Neural cell (in vitro differentiated cells): ENCODE data around the gene PERCC1. TPM values are rescaled to one million over a fixed set of nuclear protein-coding genes. Genes with fewer than 3 reads are reported as not detected.

Source experiments
- H2AFZ ChIP-seq: fragments of 200-600, 300-800 bp; sonication (generic), shearing (Covaris generic); 2 replicates; pipeline ENCODE4 v1.6.0; 2014; ENCODE audit warnings: low read depth, mild to moderate bottlenecking, antibody characterized with exemption, low read length, moderate library complexity
- H3F3A ChIP-seq: fragments of 200-600 bp; shearing (Covaris generic); 2 replicates; pipeline ENCODE4 v1.6.1; 2016; ENCODE audit warnings: mild to moderate bottlenecking, moderate library complexity, mixed read lengths, antibody characterized with exemption, low read length; ENCODE audit not compliant: insufficient read depth, poor library complexity, severe bottlenecking
- H3K27ac ChIP-seq: fragments of 200-600, 300-800 bp; sonication (generic), shearing (Covaris generic); 2 replicates; pipeline ENCODE4 v1.5.1; 2014; ENCODE audit warnings: mild to moderate bottlenecking, low read length, moderate library complexity
- H3K27me3 ChIP-seq: fragments of 300-800, 200-600 bp; sonication (generic), shearing (Covaris generic); 2 replicates; pipeline ENCODE4 v1.6.0; 2014; ENCODE audit warnings: mild to moderate bottlenecking, low read depth, low read length, moderate library complexity; ENCODE audit not compliant: insufficient read depth
- H3K36me3 ChIP-seq: fragments of 300-800, 200-600 bp; sonication (generic), shearing (Covaris generic); 2 replicates; pipeline ENCODE4 v1.5.1; 2014; ENCODE audit warnings: mild to moderate bottlenecking, antibody characterized with exemption, low read length, moderate library complexity; ENCODE audit not compliant: insufficient read depth
- H3K4me2 ChIP-seq: fragments of 300-800, 200-600 bp; sonication (generic), shearing (Covaris generic); 2 replicates; pipeline ENCODE4 v1.6.0; 2014; ENCODE audit warnings: mild to moderate bottlenecking, low read length
- H3K4me3 ChIP-seq: fragments of 300-800, 200-600 bp; sonication (generic), shearing (Covaris generic); 2 replicates; pipeline ENCODE4 v1.5.1; 2014; ENCODE audit warnings: mild to moderate bottlenecking, low read length, moderate library complexity
- H3K79me2 ChIP-seq: fragments of 200-600 bp; shearing (Covaris generic); replicated peaks from 2 replicates; pipeline ENCODE4 v1.6.0; 2014; ENCODE audit warnings: mild to moderate bottlenecking, low read length, moderate library complexity; ENCODE audit not compliant: insufficient read depth
- H3K9ac ChIP-seq: fragments of 300-800, 200-600 bp; sonication (generic), shearing (Covaris generic); 2 replicates; pipeline ENCODE4 v1.6.1; 2016; ENCODE audit warnings: mild to moderate bottlenecking, low read length, mixed read lengths
- H3K9me2 ChIP-seq: fragments of 200-600 bp; shearing (Covaris generic); 2 replicates; pipeline ENCODE4 v1.6.1; 2016; ENCODE audit warnings: mild to moderate bottlenecking, low read length, mixed read lengths; ENCODE audit not compliant: insufficient read depth
- H3K9me3 ChIP-seq: fragments of 200-600, 300-800 bp; sonication (generic), shearing (Covaris generic); 2 replicates; pipeline ENCODE4 v1.6.1; 2016; ENCODE audit warnings: mild to moderate bottlenecking, mixed run types, low read length, moderate library complexity, mixed read lengths
- H4K20me1 ChIP-seq: fragments of 200-600 bp; shearing (Covaris generic); 2 replicates; pipeline ENCODE4 v1.6.1; 2016; ENCODE audit warnings: mild to moderate bottlenecking, mixed run types; ENCODE audit not compliant: insufficient read depth
- EP300 ChIP-seq: fragments of 450-650 bp; conservative IDR thresholded peaks from 2 replicates; pipeline ENCODE4 v1.6.1; 2014; ENCODE audit warnings: antibody characterized with exemption, mild to moderate bottlenecking, moderate library complexity; ENCODE audit not compliant: poor library complexity, severe bottlenecking
- EZH2 ChIP-seq: fragments of 200-600, 300-800 bp; shearing (Covaris generic), sonication (generic); IDR thresholded peaks from 2 replicates; pipeline ENCODE4 v1.6.1; 2014; ENCODE audit warnings: antibody characterized with exemption, low read length, borderline replicate concordance, mild to moderate bottlenecking; ENCODE audit not compliant: insufficient read depth, poor library complexity, severe bottlenecking
- MXI1 ChIP-seq: fragments of 450-650 bp; conservative IDR thresholded peaks from 2 replicates; pipeline ENCODE4 v1.6.1; 2014; ENCODE audit warnings: antibody characterized with exemption, mild to moderate bottlenecking; ENCODE audit not compliant: poor library complexity, severe bottlenecking
- POLR2AphosphoS5 ChIP-seq: IDR thresholded peaks from 2 replicates; pipeline ENCODE4 v1.6.1; 2012
- RAD21 ChIP-seq: fragments of 450-650 bp; conservative IDR thresholded peaks from 2 replicates; pipeline ENCODE4 v1.6.1; 2014; ENCODE audit warnings: antibody characterized with exemption, mild to moderate bottlenecking, moderate library complexity
- SMC3 ChIP-seq: fragments of 450-650 bp; conservative IDR thresholded peaks from 2 replicates; pipeline ENCODE4 v1.6.1; 2014; ENCODE audit warnings: antibody characterized with exemption, mild to moderate bottlenecking, moderate library complexity; ENCODE audit not compliant: poor library complexity
- TAF1 ChIP-seq: IDR thresholded peaks from 2 replicates; pipeline ENCODE4 v1.6.1; 2012; ENCODE audit warnings: low read depth
- polyA plus RNA-seq: library from polyadenylated mRNA; depleted of rRNA; stranded (reverse); fragments of >200 nt; gene quantifications from 2 replicates; pipeline ENCODE4 v1.2.3, GENCODE V29; 2014
- TF ChIP-seq, protein P1 (sequence below): fragments of 450-650 bp; IDR thresholded peaks from 2 replicates; pipeline ENCODE4 v1.5.1; 2014; ENCODE audit warnings: antibody characterized with exemption, mild to moderate bottlenecking, moderate library complexity; ENCODE audit not compliant: poor library complexity, severe bottlenecking
- TF ChIP-seq, protein P2 (sequence below): IDR thresholded peaks from 2 replicates; pipeline ENCODE4 v1.6.1; 2012; ENCODE audit warnings: borderline replicate concordance

PERCC1 gene
- polyA plus RNA-seq, 1 donor from 2014 or later = not detected

- no peak overlapping the region for H3K4me2 ChIP-seq
- no peak overlapping the region for H3K9ac ChIP-seq
- no peak overlapping the region for H2AFZ ChIP-seq
- H3K36me3 ChIP-seq = no peaks in the 10 kb centered on the region
- no peaks in the 10 kb centered on the region for H3K79me2 ChIP-seq
- no peak overlapping the region for H3K27ac ChIP-seq
- no peak overlapping the region for H3K4me3 ChIP-seq
- no peak for TF ChIP-seq EZH2
- TF ChIP-seq EP300 = no peak
- TF ChIP-seq SMC3 = no peak
- TF ChIP-seq, protein P1, sequence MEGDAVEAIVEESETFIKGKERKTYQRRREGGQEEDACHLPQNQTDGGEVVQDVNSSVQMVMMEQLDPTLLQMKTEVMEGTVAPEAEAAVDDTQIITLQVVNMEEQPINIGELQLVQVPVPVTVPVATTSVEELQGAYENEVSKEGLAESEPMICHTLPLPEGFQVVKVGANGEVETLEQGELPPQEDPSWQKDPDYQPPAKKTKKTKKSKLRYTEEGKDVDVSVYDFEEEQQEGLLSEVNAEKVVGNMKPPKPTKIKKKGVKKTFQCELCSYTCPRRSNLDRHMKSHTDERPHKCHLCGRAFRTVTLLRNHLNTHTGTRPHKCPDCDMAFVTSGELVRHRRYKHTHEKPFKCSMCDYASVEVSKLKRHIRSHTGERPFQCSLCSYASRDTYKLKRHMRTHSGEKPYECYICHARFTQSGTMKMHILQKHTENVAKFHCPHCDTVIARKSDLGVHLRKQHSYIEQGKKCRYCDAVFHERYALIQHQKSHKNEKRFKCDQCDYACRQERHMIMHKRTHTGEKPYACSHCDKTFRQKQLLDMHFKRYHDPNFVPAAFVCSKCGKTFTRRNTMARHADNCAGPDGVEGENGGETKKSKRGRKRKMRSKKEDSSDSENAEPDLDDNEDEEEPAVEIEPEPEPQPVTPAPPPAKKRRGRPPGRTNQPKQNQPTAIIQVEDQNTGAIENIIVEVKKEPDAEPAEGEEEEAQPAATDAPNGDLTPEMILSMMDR = no peak
- TF ChIP-seq TAF1 = no peak
- TF ChIP-seq POLR2AphosphoS5 = no peak
- no peak for TF ChIP-seq RAD21
- TF ChIP-seq, protein P2, sequence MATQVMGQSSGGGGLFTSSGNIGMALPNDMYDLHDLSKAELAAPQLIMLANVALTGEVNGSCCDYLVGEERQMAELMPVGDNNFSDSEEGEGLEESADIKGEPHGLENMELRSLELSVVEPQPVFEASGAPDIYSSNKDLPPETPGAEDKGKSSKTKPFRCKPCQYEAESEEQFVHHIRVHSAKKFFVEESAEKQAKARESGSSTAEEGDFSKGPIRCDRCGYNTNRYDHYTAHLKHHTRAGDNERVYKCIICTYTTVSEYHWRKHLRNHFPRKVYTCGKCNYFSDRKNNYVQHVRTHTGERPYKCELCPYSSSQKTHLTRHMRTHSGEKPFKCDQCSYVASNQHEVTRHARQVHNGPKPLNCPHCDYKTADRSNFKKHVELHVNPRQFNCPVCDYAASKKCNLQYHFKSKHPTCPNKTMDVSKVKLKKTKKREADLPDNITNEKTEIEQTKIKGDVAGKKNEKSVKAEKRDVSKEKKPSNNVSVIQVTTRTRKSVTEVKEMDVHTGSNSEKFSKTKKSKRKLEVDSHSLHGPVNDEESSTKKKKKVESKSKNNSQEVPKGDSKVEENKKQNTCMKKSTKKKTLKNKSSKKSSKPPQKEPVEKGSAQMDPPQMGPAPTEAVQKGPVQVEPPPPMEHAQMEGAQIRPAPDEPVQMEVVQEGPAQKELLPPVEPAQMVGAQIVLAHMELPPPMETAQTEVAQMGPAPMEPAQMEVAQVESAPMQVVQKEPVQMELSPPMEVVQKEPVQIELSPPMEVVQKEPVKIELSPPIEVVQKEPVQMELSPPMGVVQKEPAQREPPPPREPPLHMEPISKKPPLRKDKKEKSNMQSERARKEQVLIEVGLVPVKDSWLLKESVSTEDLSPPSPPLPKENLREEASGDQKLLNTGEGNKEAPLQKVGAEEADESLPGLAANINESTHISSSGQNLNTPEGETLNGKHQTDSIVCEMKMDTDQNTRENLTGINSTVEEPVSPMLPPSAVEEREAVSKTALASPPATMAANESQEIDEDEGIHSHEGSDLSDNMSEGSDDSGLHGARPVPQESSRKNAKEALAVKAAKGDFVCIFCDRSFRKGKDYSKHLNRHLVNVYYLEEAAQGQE = no peak
- TF ChIP-seq MXI1 = no peak
- H3F3A ChIP-seq = no peaks in the 10 kb centered on the region
- no peaks in the 10 kb centered on the region for H3K9me3 ChIP-seq
- H3K9me2 ChIP-seq = no peaks in the 10 kb centered on the region
- H3K27me3 ChIP-seq = no peaks in the 10 kb centered on the region
- H4K20me1 ChIP-seq = no peaks in the 10 kb centered on the region
Observed at GRCh38 chr16:1456951-1457350, 26.1 kb downstream of the PERCC1 start.

DNA sequence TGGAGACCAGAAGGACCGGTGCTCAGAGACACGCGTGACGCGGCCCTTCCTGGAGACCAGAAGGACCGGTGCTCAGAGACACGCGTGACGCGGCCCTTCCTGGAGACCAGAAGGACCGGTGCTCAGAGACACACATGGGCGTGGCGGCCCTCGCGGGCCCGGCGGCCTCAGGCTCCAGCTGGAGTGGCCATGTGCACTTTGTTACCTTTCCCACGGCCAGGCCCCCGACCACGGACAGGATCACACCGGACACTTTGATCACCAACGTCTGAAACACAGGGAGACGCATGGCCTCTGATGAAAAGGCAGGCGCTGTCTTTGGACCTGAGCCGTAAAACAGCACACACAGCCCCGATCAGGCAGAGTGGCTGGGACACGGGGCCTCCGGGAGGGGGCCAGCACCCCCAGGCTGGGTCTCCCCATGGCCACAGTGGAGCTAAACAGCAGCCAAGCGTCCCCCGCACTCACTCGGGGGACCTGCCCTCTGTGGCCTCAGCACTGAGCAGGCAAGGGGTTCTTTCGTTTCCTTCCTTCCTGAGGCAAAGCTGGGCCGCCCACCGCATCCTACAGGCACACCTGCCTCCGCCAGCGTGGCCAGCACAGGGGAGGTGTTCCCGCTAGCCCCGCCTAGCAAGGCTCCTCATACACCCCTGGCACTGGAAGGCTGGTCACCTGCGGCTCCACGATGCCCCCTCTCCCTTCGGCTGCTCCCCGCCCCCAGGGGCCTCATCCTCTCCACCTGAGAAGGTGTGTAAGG lies 26.8 kb downstream of the PERCC1 start:
- Histone ChIP-seq H3F3A (no peaks in the 10 kb centered on the region), H3K27me3 (no peaks in the 10 kb centered on the region), H3K79me2 (no peaks in the 10 kb centered on the region), H3K9me3 (no peaks in the 10 kb centered on the region), H3K27ac (no peak overlapping the region), H3K4me3 (no peak overlapping the region), H4K20me1 (no peaks in the 10 kb centered on the region), H3K4me2 (no peak overlapping the region), H3K9me2 (no peaks in the 10 kb centered on the region), H3K9ac (no peak overlapping the region), H2AFZ (no peak overlapping the region), H3K36me3 (no peaks in the 10 kb centered on the region)
- TF ChIP-seq, protein P1 = no peak
- no peak for TF ChIP-seq EP300
